Suppressor macrophage treated with lipopolysaccharide for 4 hours (primary cell): Measurements from ENCODE around the gene CGB8.

Experiments used
- DNase-seq: peaks from one replicate; pipeline ENCODE4 v3.0.0-alpha.2; 2020

The CGB8 gene

GRCh38 chr19:49004964-49005614 lies 43.8 kb downstream of the CGB8 start:
- no peak for DNase-seq

GRCh38 chr19:49004133-49004532 lies 44.8 kb downstream of the CGB8 start:
- DNase-seq: no peak

- DNase-seq: peak; percentile 69
Measured at GRCh38 chr19:48999481-49000325, 49.2 kb downstream of the CGB8 start.

- peak; percentile 72 for DNase-seq
Measured at GRCh38 chr19:48997972-48998371, 50.9 kb downstream of the CGB8 start.
